B cell (primary cell): ENCODE measurements around the gene LSM3. TPM values are rescaled to one million over a fixed set of nuclear protein-coding genes. Genes with fewer than 3 reads are reported as not detected.

Experiments
- ATAC-seq: fragments of 200-7000 bp; cut with Tn5 transposase; one replicate; pipeline ENCODE4 v1.10.0; 2021; ENCODE audit warnings: low read depth, mild to moderate bottlenecking, moderate number of reproducible peaks, moderate library complexity
- CTCF ChIA-PET: fragments of 350-600 bp; sonication (Branson Sonifier 250); formaldehyde crosslinking; loops from one replicate; lab custom pipeline; 2021; ENCODE audit warnings: antibody characterized with exemption, inconsistent platforms; lab: Charles Lee
- POLR2A ChIA-PET: fragments of 350-600 bp; sonication (Branson Sonifier 250); formaldehyde crosslinking; loops from one replicate; lab custom pipeline; 2021; ENCODE audit warnings: antibody characterized with exemption; lab: Charles Lee
- DNase-seq: peaks from one replicate; pipeline ENCODE4 v3.0.0; 2013
- H2AFZ ChIP-seq: 2 replicates; pipeline ENCODE4 v1.6.1; 2012; ENCODE audit warnings: mild to moderate bottlenecking, low read depth, low read length; ENCODE audit not compliant: insufficient read depth, poor library complexity, severe bottlenecking
- H3K27ac ChIP-seq, 2 donors: 1 replicate in 1 of 2; 2 replicates in 1 of 2; pipeline ENCODE4 v1.5.1; 2012 to 2013; ENCODE audit warnings: low read length in 2 of 2, mild to moderate bottlenecking in 2 of 2, moderate library complexity in 1 of 2
- H3K27me3 ChIP-seq, 4 experiments: fragments of 200-600 bp in 1 of 4; sonication (generic) in 1 of 4; replicated peaks in 1 of 4; 1 replicate in 2 of 4; 2 replicates in 2 of 4; pipeline versions ENCODE4 v1.6.1 to v1.7.0; 2013 to 2016; ENCODE audit warnings: low read length in 3 of 4, mild to moderate bottlenecking in 2 of 4, mixed read lengths in 1 of 4, moderate library complexity in 1 of 4; ENCODE audit not compliant: insufficient read depth in 4 of 4, control insufficient read depth in 3 of 4; ENCODE audit errors: control extremely low read depth in 1 of 4
- H3K36me3 ChIP-seq, 2 experiments: replicated peaks in 1 of 2; 1 replicate in 1 of 2; 2 replicates in 1 of 2; pipeline versions ENCODE4 v1.6.1 to v1.7.1; 2013; ENCODE audit warnings: low read length in 1 of 2; ENCODE audit not compliant: insufficient read depth in 2 of 2, control insufficient read depth in 1 of 2; ENCODE audit errors: control extremely low read depth in 1 of 2, extremely low read depth in 1 of 2
- H3K4me1 ChIP-seq, 2 donors: fragments of 200-600 bp in 1 of 2; sonication (generic) in 1 of 2; 1 replicate in 1 of 2; 2 replicates in 1 of 2; pipeline versions ENCODE4 v1.5.1 to v1.6.1; 2013 to 2017; ENCODE audit warnings: low read length in 2 of 2; ENCODE audit not compliant: control insufficient read depth in 2 of 2, insufficient read depth in 2 of 2
- H3K4me2 ChIP-seq: replicated peaks from 2 replicates; pipeline ENCODE3; 2012; ENCODE audit warnings: mild to moderate bottlenecking, low read depth, low read length; ENCODE audit not compliant: poor library complexity, severe bottlenecking
- H3K4me3 ChIP-seq, 5 experiments: fragments of 200-600 bp in 1 of 5; sonication (generic) in 1 of 5; 1 replicate in 3 of 5; 2 replicates in 2 of 5; pipeline versions ENCODE4 v1.5.1 to v1.7.0; 2011 to 2016; ENCODE audit warnings: low read length in 4 of 5, mild to moderate bottlenecking in 4 of 5, low read depth in 2 of 5, control low read depth in 1 of 5, moderate library complexity in 1 of 5; ENCODE audit not compliant: insufficient read depth in 1 of 5; ENCODE audit errors: control extremely low read depth in 1 of 5, extremely low read depth in 1 of 5
- H3K79me2 ChIP-seq: fragments of 200-600 bp; sonication (generic); one replicate; pipeline ENCODE4 v1.6.0; 2016; ENCODE audit warnings: low read length; ENCODE audit not compliant: control insufficient read depth, insufficient read depth
- H3K9ac ChIP-seq: fragments of 200-600 bp; sonication (generic); 2 replicates; pipeline ENCODE4 v1.6.1; 2017; ENCODE audit warnings: mild to moderate bottlenecking, low read length, moderate library complexity
- H3K9me3 ChIP-seq, 3 donors: one replicate each; pipeline versions ENCODE4 v1.6.1 to v1.7.1; 2013; ENCODE audit warnings: low read length in 2 of 3; ENCODE audit not compliant: control insufficient read depth in 2 of 3, insufficient read depth in 1 of 3; ENCODE audit errors: control extremely low read depth in 1 of 3
- H4K20me1 ChIP-seq: 2 replicates; pipeline ENCODE4 v1.6.0; 2012; ENCODE audit warnings: mild to moderate bottlenecking, low read length; ENCODE audit not compliant: insufficient read depth, control insufficient read depth, poor library complexity, severe bottlenecking
- H3K27ac Mint-ChIP-seq: one replicate; pipeline ENCODE4 v1.8.0; 2021; ENCODE audit warnings: mixed read lengths
- H3K27me3 Mint-ChIP-seq: one replicate; pipeline ENCODE4 v1.8.0; 2021; ENCODE audit warnings: mixed read lengths
- H3K4me1 Mint-ChIP-seq: one replicate; pipeline ENCODE4 v1.8.0; 2021; ENCODE audit warnings: mixed read lengths
- H3K4me3 Mint-ChIP-seq: one replicate; pipeline ENCODE4 v1.8.0; 2021; ENCODE audit warnings: mixed read lengths
- H3K9me3 Mint-ChIP-seq: one replicate; pipeline ENCODE4 v1.8.0; 2022; ENCODE audit warnings: mixed read lengths; ENCODE audit not compliant: insufficient read depth
- CTCF ChIP-seq: fragments of 200-600 bp; IDR thresholded peaks from one replicate; pipeline ENCODE4 v1.8.0; 2022; ENCODE audit warnings: antibody characterized with exemption, mild to moderate bottlenecking
- EZH2 ChIP-seq: IDR thresholded peaks from 2 replicates; pipeline ENCODE4 v1.6.1; 2012; ENCODE audit warnings: borderline replicate concordance, low read depth, mild to moderate bottlenecking, moderate library complexity, low read length; ENCODE audit not compliant: insufficient read depth, poor library complexity, severe bottlenecking
- WGBS: methylation state at CpG from one replicate; pipeline ENCODE4 v1.1.5; 2013; ENCODE audit warnings: missing lambda C conversion rate; ENCODE audit not compliant: insufficient coverage; 5-methylcytosine and 5-hydroxymethylcytosine counted together
- intact Hi-C: fragments of 100-400 bp; cut with micrococcal nuclease; formaldehyde crosslinking; loops from one replicate; pipeline ENCODE4 v1.10.0; 2022
- polyA plus RNA-seq: library from polyadenylated mRNA; depleted of rRNA; stranded (reverse); fragments of >200 nt; gene quantifications from 2 replicates; pipeline ENCODE4 v1.2.3, GENCODE V29; 2012
- total RNA-seq, 2 donors: library from RNA; stranded (reverse); fragments of 120-200 nt in 1 of 2; gene quantifications; 1 replicate in 1 of 2; 2 replicates in 1 of 2; pipeline versions ENCODE4 v1.2.3 to v1.2.4, GENCODE V29; 2013 to 2022

Gene LSM3
- total and polyA plus RNA-seq, 2 donors (not counting 1 experiment from before 2014, with no cell fraction given) = 2.8 to 10.0 TPM

- peaks cover 17% of the 10 kb centered on the region for H3K4me1 Mint-ChIP-seq
- ATAC-seq = no peak
- peaks cover 0 to 67% of the 10 kb centered on the region in 2 experiments for H3K36me3 ChIP-seq
These were observed 35.9 kb upstream of the LSM3 start for GRCh38 chr3:14142567-14143270.

More at GRCh38 chr3:14142567-14143270, 35.9 kb upstream of the LSM3 start:
- no peaks in the 10 kb centered on the region for H3K27me3 Mint-ChIP-seq
- ChIA-PET POLR2A (no interaction called here), CTCF (interaction anchor here (1.3 to 1.7 kb wide), 2 partner anchors 9 to 61 kb away, joined by 3 read pairs; no protein-coding TSS in a partner anchor)
- no peak overlapping the region for H3K9ac ChIP-seq
- H3K27ac Mint-ChIP-seq = peak overlapping the region; percentile 81
- H3K9me3 ChIP-seq = no peaks in the 10 kb centered on the region
- H3K27ac ChIP-seq = peak overlapping the region; percentile 18 to 95
- H3K9me3 Mint-ChIP-seq = no peaks in the 10 kb centered on the region
- intact Hi-C loops = no loop called here
- no peaks in the 10 kb centered on the region for H3K27me3 ChIP-seq
- H3K4me3 ChIP-seq = no peak overlapping the region
- DNase-seq = no peak
- H3K4me3 Mint-ChIP-seq = no peak overlapping the region
- H4K20me1 ChIP-seq = no peaks in the 10 kb centered on the region
- TF ChIP-seq CTCF (no peak), EZH2 (no peak)
- H3K79me2 ChIP-seq = no peaks in the 10 kb centered on the region
- no peak overlapping the region for H2AFZ ChIP-seq
- H3K4me2 ChIP-seq = no peak overlapping the region
- 100% methylated on average over 5 of the region's 8 CpGs for WGBS
- peaks cover 18 to 21% of the 10 kb centered on the region in 2 donors for H3K4me1 ChIP-seq
